ENCODE results near the gene APLNR.
A peak's percentile ranks its signal among the peaks of the same experiment; 100 is the strongest.

- TF ChIP-seq, protein P1, sequence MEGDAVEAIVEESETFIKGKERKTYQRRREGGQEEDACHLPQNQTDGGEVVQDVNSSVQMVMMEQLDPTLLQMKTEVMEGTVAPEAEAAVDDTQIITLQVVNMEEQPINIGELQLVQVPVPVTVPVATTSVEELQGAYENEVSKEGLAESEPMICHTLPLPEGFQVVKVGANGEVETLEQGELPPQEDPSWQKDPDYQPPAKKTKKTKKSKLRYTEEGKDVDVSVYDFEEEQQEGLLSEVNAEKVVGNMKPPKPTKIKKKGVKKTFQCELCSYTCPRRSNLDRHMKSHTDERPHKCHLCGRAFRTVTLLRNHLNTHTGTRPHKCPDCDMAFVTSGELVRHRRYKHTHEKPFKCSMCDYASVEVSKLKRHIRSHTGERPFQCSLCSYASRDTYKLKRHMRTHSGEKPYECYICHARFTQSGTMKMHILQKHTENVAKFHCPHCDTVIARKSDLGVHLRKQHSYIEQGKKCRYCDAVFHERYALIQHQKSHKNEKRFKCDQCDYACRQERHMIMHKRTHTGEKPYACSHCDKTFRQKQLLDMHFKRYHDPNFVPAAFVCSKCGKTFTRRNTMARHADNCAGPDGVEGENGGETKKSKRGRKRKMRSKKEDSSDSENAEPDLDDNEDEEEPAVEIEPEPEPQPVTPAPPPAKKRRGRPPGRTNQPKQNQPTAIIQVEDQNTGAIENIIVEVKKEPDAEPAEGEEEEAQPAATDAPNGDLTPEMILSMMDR (conservative IDR thresholded peaks at IDR 0.05 in 1 of 2, IDR thresholded peaks at IDR 0.05 in 1 of 2; ENCODE audit: low read depth in 1 of 2, low read length in 2 of 2) = peak; percentile 80 to 93
- TF ChIP-seq EZH2 (IDR thresholded peaks at IDR 0.05; ENCODE audit: low read length, missing control alignments) = no peak
Measured at GRCh38 chr11:57277845-57278720, 41.0 kb upstream of the APLNR start.

Data from fibroblast of lung (primary cell).